GM12873 (cell line): ENCODE measurements around the gene DGKQ.
A peak's percentile ranks its signal among the peaks of the same experiment; 100 is the strongest.

Source experiments
- CTCF ChIP-seq: IDR thresholded peaks from 2 replicates; pipeline ENCODE4 v1.5.1; 2012; ENCODE audit warnings: low read depth, mild to moderate bottlenecking, moderate library complexity, low read length, control low read depth; ENCODE audit not compliant: insufficient read depth; ENCODE audit errors: missing control alignments

DGKQ gene

GRCh38 chr4:996030-996996, 22.9 kb upstream of the DGKQ start:
- TF ChIP-seq CTCF, result no peak

GRCh38 chr4:995311-996026, 22.1 kb upstream of the DGKQ start:
- peak; percentile 9 for TF ChIP-seq CTCF

GRCh38 chr4:993111-994029, 20.0 kb upstream of the DGKQ start, which contains the start of gene SLC26A1:
Gene SLC26A1 (minus strand): TSS chr4:993404. CDS start chr4:991703, 1,701 bp downstream.
- TF ChIP-seq CTCF, result no peak

GRCh38 chr4:992297-993110, 19.1 kb upstream of the DGKQ start:
- TF ChIP-seq CTCF, result no peak

- TF ChIP-seq CTCF, result no peak
These were observed 18.3 kb upstream of the DGKQ start for GRCh38 chr4:991451-992296.
